K562 (cell line): ENCODE data around the gene PLEKHM3. TPM values are rescaled to one million over a fixed set of nuclear protein-coding genes. Genes with fewer than 3 reads are reported as not detected.
A peak's percentile ranks its signal among the peaks of the same experiment; 100 is the strongest.

ENCODE experiments used
- ARID1B ChIP-seq: fragments of 450-650 bp; IDR thresholded peaks from 2 replicates; pipeline ENCODE4 v1.6.1; 2016; ENCODE audit warnings: antibody characterized with exemption, mild to moderate bottlenecking, inconsistent platforms
- CEBPB ChIP-seq: fragments of 450-650 bp; IDR thresholded peaks from 2 replicates; pipeline ENCODE4 v1.6.1; 2016; ENCODE audit warnings: missing genetic modification characterization, missing compliant biosample characterization
- CHD4 ChIP-seq: fragments of 200-600 bp; sonication (generic); IDR thresholded peaks from 3 replicates; pipeline ENCODE4 v1.6.1; 2012; ENCODE audit warnings: low read depth, mild to moderate bottlenecking, mixed read lengths, low read length, inconsistent platforms; ENCODE audit not compliant: insufficient read depth, insufficient replicate concordance, poor library complexity, severe bottlenecking
- CSDE1 ChIP-seq, 2 experiments: fragments of 450-650 bp; IDR thresholded peaks; 2 replicates each; pipeline ENCODE4 v1.6.1; 2016; ENCODE audit warnings: mild to moderate bottlenecking in 1 of 2
- E2F8 ChIP-seq: fragments of 450-650 bp; IDR thresholded peaks from 2 replicates; pipeline ENCODE4 v1.7.1; 2018; ENCODE audit warnings: mild to moderate bottlenecking, low read depth; ENCODE audit not compliant: partially characterized antibody
- ELF4 ChIP-seq: fragments of 450-650 bp; formaldehyde crosslinking; IDR thresholded peaks from 2 replicates; pipeline ENCODE4 v1.4.0; 2022; ENCODE audit warnings: missing genetic modification characterization
- ELK1 ChIP-seq: sonication (generic); formaldehyde crosslinking; IDR thresholded peaks from 2 replicates; pipeline ENCODE4 v1.8.1; 2022; ENCODE audit warnings: missing genetic modification reagents
- NR3C1 ChIP-seq: sonication (generic); formaldehyde crosslinking; IDR thresholded peaks from 2 replicates; pipeline ENCODE4 v1.8.1; 2022; ENCODE audit warnings: missing genetic modification reagents
- SAFB2 ChIP-seq: fragments of 200-400 bp; formaldehyde crosslinking; IDR thresholded peaks from 2 replicates; pipeline ENCODE4 v1.6.1; 2018; ENCODE audit warnings: borderline replicate concordance, low read length, low read depth, moderate library complexity; ENCODE audit not compliant: severe bottlenecking
- SMARCA4 ChIP-seq: fragments of 450-650 bp; IDR thresholded peaks from 2 replicates; pipeline ENCODE4 v1.6.1; 2016
- TOE1 ChIP-seq, 2 experiments: fragments of 450-650 bp in 1 of 2; sonication (generic) in 1 of 2; formaldehyde crosslinking in 1 of 2; IDR thresholded peaks; 2 replicates each; pipeline versions ENCODE4 v1.7.1 to v1.8.0; 2016 to 2022; ENCODE audit warnings: borderline replicate concordance in 2 of 2, mild to moderate bottlenecking in 2 of 2, antibody characterized with exemption in 1 of 2, inconsistent platforms in 1 of 2, low read depth in 1 of 2, missing genetic modification reagents in 1 of 2, moderate library complexity in 1 of 2
- TRIM24 ChIP-seq, 2 experiments: fragments of 450-650 bp; IDR thresholded peaks; 2 replicates each; pipeline ENCODE4 v1.6.1; 2016
- ZFP1 ChIP-seq: fragments of 450-650 bp; formaldehyde crosslinking; IDR thresholded peaks from 2 replicates; pipeline ENCODE4 v1.4.0; 2020; ENCODE audit warnings: mild to moderate bottlenecking, mixed read lengths
- ZNF12 ChIP-seq: sonication (generic); formaldehyde crosslinking; IDR thresholded peaks from 2 replicates; pipeline ENCODE4 v1.4.0; 2020; ENCODE audit warnings: mild to moderate bottlenecking, missing genetic modification reagents
- ZNF165 ChIP-seq: fragments of 250-450 bp; sonication (Bioruptor Pico); IDR thresholded peaks from 2 replicates; pipeline ENCODE4 v1.4.0; 2020; ENCODE audit warnings: borderline replicate concordance
- ZNF707 ChIP-seq: fragments of 250-450 bp; sonication (Bioruptor Pico); conservative IDR thresholded peaks from 2 replicates; pipeline ENCODE4 v1.8.0; 2022; ENCODE audit warnings: inconsistent platforms, mild to moderate bottlenecking, moderate library complexity
- polyA plus RNA-seq, 8 experiments: library from polyadenylated mRNA; depleted of rRNA in 4 of 8; stranded (reverse) in 5 of 8; unstranded in 3 of 8; fragments of >200 nt; fragmentation: Nextera tagmentation in 2 of 8; fragmentation: Illumina TruSeq in 1 of 8; extraction: Ambion mirVana in 2 of 8; extraction: Trizol in 1 of 8; gene quantifications; 2 replicates each; pipeline versions ENCODE4 v1.2.1 to v1.2.3, GENCODE V29; 2011 to 2014; ENCODE audit warnings: inconsistent platforms in 1 of 8, missing spikeins in 1 of 8
- total RNA-seq, 7 experiments: library from RNA; depleted of rRNA in 6 of 7; stranded (reverse); fragments of >200 nt in 6 of 7; fragmentation: Illumina TruSeq in 2 of 7; extraction: Trizol in 2 of 7; gene quantifications; 2 replicates each; pipeline versions ENCODE4 v1.2.1 to v1.2.3, GENCODE V29; 2011 to 2021; ENCODE audit warnings: low replicate concordance in 1 of 7
- TF ChIP-seq, protein P1 (sequence below): sonication (generic); formaldehyde crosslinking; IDR thresholded peaks from 2 replicates; pipeline ENCODE4 v1.8.0; 2022; ENCODE audit warnings: missing genetic modification reagents, mild to moderate bottlenecking, borderline replicate concordance

PLEKHM3 gene
- total and polyA plus RNA-seq, 9 of the 15 experiments (the other 6 are each of a cell fraction or from before 2014, with no cell fraction given), result 0.24 to 1.6 (median 1.0) TPM

DNA sequence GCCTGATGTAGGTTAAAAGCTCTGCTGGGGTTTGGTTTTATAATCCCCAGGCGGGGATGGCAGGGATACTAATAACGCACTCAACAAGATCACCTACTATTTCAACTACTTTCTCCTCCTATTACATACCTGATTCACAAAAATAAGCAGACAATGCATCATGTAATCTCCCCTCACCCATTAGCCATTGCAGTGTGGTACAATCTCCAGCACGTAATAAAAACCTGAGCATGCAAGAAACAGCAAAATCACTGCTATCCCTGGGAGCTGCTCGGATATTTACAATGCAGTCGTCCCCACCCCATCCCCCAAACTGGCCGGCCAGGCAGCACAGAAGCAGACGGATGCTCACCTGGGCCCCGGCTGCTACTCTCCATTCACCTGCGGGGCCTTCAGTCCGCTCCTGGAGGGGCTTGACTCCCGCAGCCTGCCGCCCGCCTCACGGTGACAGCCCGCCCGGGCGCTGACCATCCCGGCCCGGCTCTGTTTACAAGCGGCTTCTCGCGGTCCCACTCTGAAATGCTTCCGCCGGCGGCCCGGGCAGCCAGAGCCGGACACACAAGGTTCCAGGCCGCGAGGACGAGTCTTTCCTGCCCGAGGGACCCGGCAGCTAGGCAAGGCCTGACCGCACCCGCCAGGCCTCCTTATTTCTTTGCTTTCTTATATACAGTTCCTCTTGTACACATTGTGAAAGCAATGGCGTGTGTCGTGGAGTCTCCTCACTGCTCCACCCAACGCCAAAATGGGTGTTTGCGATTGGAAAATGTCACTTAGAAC lies at the start of gene PLEKHM3 (continued):
- TF ChIP-seq ELK1 (CRISPR knock-in tag) (no peak), CEBPB (tag) (no peak), SAFB2 (no peak), ARID1B (no peak), TRIM24 (IDR thresholded peaks at IDR 0.05) (peak in 1 of 2 experiments; percentile 94; a peak in 2 of 4 replicates), ELF4 (CRISPR knock-in tag) (no peak), ZNF12 (CRISPR knock-in tag) (no peak), CSDE1 (IDR thresholded peaks at IDR 0.05) (no peak; a peak in 1 of 4 replicates), SMARCA4 (no peak), ZNF707 (CRISPR knock-in tag) (no peak), TOE1 (IDR thresholded peaks at IDR 0.05; ENCODE audit: borderline replicate concordance) (peak; percentile 65; the same call in 1 of the 2 replicates), TOE1 (CRISPR knock-in tag; IDR thresholded peaks at IDR 0.05; ENCODE audit: borderline replicate concordance, low read depth) (no peak), NR3C1 (CRISPR knock-in tag) (no peak), E2F8 (no peak), ZFP1 (CRISPR knock-in tag) (no peak), ZNF165 (CRISPR knock-in tag) (no peak), CHD4 (no peak)
- TF ChIP-seq, protein P1, sequence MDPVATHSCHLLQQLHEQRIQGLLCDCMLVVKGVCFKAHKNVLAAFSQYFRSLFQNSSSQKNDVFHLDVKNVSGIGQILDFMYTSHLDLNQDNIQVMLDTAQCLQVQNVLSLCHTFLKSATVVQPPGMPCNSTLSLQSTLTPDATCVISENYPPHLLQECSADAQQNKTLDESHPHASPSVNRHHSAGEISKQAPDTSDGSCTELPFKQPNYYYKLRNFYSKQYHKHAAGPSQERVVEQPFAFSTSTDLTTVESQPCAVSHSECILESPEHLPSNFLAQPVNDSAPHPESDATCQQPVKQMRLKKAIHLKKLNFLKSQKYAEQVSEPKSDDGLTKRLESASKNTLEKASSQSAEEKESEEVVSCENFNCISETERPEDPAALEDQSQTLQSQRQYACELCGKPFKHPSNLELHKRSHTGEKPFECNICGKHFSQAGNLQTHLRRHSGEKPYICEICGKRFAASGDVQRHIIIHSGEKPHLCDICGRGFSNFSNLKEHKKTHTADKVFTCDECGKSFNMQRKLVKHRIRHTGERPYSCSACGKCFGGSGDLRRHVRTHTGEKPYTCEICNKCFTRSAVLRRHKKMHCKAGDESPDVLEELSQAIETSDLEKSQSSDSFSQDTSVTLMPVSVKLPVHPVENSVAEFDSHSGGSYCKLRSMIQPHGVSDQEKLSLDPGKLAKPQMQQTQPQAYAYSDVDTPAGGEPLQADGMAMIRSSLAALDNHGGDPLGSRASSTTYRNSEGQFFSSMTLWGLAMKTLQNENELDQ, result no peak
